ENCODE results near the gene MALT1.
"Not testable (repeated sequence)": the region's sequence is repeated elsewhere in the genome, so short reads cannot be mapped to it uniquely, and the experiment has no call there.

The MALT1 gene

DNA sequence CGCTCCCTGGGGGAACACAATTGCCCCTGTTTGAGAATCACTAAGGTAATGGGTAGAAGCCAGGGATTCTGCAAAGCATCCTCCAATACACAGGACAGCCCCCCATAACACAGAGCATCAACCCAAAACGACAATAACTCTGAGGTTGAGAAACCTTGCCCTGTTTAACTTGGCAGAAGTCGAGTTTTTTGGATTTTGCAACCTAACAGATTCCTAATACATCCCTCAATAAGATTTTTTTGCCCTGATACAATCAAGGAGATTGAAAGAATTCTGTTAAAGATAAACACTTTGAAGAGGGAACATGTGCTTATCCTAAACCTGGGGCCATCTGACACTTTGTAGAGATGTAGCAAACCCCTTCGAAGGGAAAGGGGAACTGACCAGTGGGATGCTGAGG is 100.9 kb downstream of the MALT1 start:
- peaks cover 3% of the 10 kb centered on the region for H3K4me1 ChIP-seq (ENCODE audit: control insufficient read depth, insufficient read depth, low read length, poor library complexity, severe bottlenecking)
- 95% methylated on average over 3 of the region's 4 CpGs; no CpG with 5 or more reads in 1 of the 2 experiments for WGBS, 2 experiments (ENCODE audit: insufficient coverage in 2 of 2)
- H3K27ac ChIP-seq (ENCODE audit: low read depth, low read length, severe bottlenecking) = no peak overlapping the region
- no peak overlapping the region for H3K4me3 ChIP-seq (ENCODE audit: extremely low read depth, insufficient read depth, low read length, poor library complexity, severe bottlenecking)
- no peaks in the 10 kb centered on the region for H3K36me3 ChIP-seq (ENCODE audit: control insufficient read depth, insufficient read depth, low read length)
- no peaks in the 10 kb centered on the region for H3K9me3 ChIP-seq (ENCODE audit: control insufficient read depth, low read length)

DNA sequence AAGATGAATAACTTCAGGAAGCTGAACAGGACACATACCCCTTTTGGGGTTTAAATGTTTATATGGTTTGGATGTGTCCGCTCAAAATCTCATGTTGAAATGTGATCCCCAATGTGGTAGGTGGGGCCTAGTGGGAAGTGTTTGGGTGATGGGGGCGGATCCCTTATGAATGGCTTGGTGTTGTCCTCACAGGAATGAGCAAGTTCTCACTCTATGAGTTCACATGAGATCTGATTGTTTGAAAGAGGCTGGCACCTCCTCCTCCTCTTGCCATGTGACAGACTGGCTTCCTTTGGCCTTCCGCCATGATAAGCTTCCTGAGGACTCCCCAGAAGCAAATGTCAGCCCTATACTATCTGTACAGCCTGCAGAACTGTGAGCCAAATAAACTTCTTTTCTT is 104.8 kb downstream of the MALT1 start:
- Histone ChIP-seq H3K9me3 (ENCODE audit: control insufficient read depth, low read length) (no peaks in the 10 kb centered on the region), H3K36me3 (ENCODE audit: control insufficient read depth, insufficient read depth, low read length) (no peaks in the 10 kb centered on the region), H3K4me1 (ENCODE audit: control insufficient read depth, insufficient read depth, low read length, poor library complexity, severe bottlenecking) (no peaks in the 10 kb centered on the region), H3K4me3 (ENCODE audit: extremely low read depth, insufficient read depth, low read length, poor library complexity, severe bottlenecking) (no peak overlapping the region), H3K27ac (ENCODE audit: low read depth, low read length, severe bottlenecking) (no peak overlapping the region)
- 88% methylated on average over 1 to 2 of the region's 3 CpGs for WGBS, 2 experiments (ENCODE audit: insufficient coverage in 2 of 2)

DNA sequence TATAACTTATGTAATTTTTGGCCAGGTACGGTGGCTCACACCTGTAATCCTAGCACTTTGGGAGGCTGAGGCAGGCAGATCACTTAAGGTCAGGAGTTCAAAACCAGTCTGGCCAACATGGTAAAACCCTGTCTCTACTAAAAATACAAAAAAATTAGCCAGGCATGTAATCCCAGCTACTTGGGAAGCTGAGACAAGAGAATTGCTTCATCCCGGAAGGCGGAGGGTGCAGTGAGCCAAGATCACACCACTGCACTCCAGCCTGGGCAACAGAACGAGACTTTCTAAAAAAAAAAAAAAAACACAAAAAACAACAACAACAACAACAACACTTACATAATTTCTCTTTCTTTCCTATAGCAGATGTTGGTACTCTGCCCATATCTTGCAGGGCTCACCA is 105.3 kb downstream of the MALT1 start:
- H3K4me3 ChIP-seq (ENCODE audit: extremely low read depth, insufficient read depth, low read length, poor library complexity, severe bottlenecking); H3K9me3 ChIP-seq (ENCODE audit: control insufficient read depth, low read length); H3K36me3 ChIP-seq (ENCODE audit: control insufficient read depth, insufficient read depth, low read length); H3K4me1 ChIP-seq (ENCODE audit: control insufficient read depth, insufficient read depth, low read length, poor library complexity, severe bottlenecking); H3K27ac ChIP-seq (ENCODE audit: low read depth, low read length, severe bottlenecking): not testable (repeated sequence)
- 95% methylated on average over 3 of the region's 4 CpGs; no CpG with 5 or more reads in 1 of the 2 experiments for WGBS, 2 experiments (ENCODE audit: insufficient coverage in 2 of 2)

DNA sequence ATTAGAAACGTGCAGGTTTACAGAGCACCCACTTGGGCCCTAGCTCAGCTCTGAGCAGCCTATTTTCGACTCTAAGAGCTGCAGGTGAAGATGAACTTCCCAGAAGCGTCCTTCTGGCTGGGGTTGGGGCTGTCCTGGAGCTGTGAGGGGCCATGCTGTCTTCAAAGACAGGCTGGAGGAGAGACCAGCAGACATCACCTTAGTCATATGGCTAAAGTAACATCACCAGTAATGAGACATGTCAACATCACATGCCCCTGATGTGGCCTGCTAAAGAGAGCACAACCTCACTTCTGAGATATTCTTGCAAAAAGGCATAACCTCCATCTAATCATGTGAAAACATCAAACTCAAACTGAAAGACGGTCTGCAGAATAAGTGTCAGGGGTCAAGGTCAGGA is 106.2 kb downstream of the MALT1 start:
- H3K4me3 ChIP-seq (ENCODE audit: extremely low read depth, insufficient read depth, low read length, poor library complexity, severe bottlenecking) = no peak overlapping the region
- no peaks in the 10 kb centered on the region for H3K36me3 ChIP-seq (ENCODE audit: control insufficient read depth, insufficient read depth, low read length)
- 91% methylated on average over 4 of the region's 4 CpGs for WGBS, 2 experiments (ENCODE audit: insufficient coverage in 2 of 2)
- no peaks in the 10 kb centered on the region for H3K9me3 ChIP-seq (ENCODE audit: control insufficient read depth, low read length)
- H3K4me1 ChIP-seq (ENCODE audit: control insufficient read depth, insufficient read depth, low read length, poor library complexity, severe bottlenecking) = no peaks in the 10 kb centered on the region
- H3K27ac ChIP-seq (ENCODE audit: low read depth, low read length, severe bottlenecking) = no peak overlapping the region

DNA sequence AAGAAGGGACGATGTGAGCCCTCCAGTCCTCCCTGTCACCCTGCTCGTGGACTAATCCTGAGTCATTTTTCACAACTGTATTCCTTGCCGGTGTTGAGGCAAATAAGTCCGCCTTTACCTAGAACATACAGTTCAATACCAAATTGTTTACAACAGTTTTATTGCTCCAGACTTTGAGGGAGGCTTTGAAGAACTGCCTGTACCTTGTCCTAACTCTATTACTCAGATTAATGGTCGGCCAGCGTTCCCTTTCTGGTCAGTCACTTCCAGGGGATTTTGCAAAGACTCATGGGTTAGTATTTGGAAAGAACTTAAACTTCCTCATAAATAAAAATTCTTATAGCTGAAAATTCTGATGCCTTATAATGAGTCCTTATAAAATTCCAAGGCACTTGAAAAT is 108.3 kb downstream of the MALT1 start:
- Histone ChIP-seq H3K9me3 (ENCODE audit: control insufficient read depth, low read length) (no peaks in the 10 kb centered on the region), H3K4me1 (ENCODE audit: control insufficient read depth, insufficient read depth, low read length, poor library complexity, severe bottlenecking) (peaks cover 6% of the 10 kb centered on the region), H3K4me3 (ENCODE audit: extremely low read depth, insufficient read depth, low read length, poor library complexity, severe bottlenecking) (no peak overlapping the region), H3K36me3 (ENCODE audit: control insufficient read depth, insufficient read depth, low read length) (no peaks in the 10 kb centered on the region), H3K27ac (ENCODE audit: low read depth, low read length, severe bottlenecking) (no peak overlapping the region)
- WGBS, 2 experiments (ENCODE audit: insufficient coverage in 2 of 2) = 94 to 95% methylated on average over 2 to 3 of the region's 6 CpGs

DNA sequence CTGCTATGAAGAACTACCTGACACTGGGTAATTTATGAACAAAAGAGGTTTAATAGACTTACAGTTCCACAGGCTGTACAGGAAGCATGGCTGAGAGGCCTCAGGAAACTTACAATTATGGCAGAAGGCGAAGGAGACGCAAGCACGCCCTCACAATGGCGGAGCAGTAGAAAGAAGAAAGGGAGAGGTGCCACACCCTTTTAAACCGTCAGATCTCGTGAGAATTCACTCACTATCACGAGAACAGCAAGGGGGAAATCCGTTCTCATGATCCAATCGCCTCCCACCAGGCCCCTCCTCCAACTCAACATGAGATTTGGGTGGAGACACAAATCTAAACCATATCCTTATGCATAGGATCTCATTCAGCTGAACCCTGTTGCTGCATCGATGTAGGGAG is 108.8 kb downstream of the MALT1 start:
- peaks cover 11% of the 10 kb centered on the region for H3K4me1 ChIP-seq (ENCODE audit: control insufficient read depth, insufficient read depth, low read length, poor library complexity, severe bottlenecking)
- H3K9me3 ChIP-seq (ENCODE audit: control insufficient read depth, low read length) = no peaks in the 10 kb centered on the region
- no peaks in the 10 kb centered on the region for H3K36me3 ChIP-seq (ENCODE audit: control insufficient read depth, insufficient read depth, low read length)
- WGBS, 2 experiments (ENCODE audit: insufficient coverage in 2 of 2) = 93 to 95% methylated on average over 5 to 6 of the region's 10 CpGs
- no peak overlapping the region for H3K27ac ChIP-seq (ENCODE audit: low read depth, low read length, severe bottlenecking)
- no peak overlapping the region for H3K4me3 ChIP-seq (ENCODE audit: extremely low read depth, insufficient read depth, low read length, poor library complexity, severe bottlenecking)

DNA sequence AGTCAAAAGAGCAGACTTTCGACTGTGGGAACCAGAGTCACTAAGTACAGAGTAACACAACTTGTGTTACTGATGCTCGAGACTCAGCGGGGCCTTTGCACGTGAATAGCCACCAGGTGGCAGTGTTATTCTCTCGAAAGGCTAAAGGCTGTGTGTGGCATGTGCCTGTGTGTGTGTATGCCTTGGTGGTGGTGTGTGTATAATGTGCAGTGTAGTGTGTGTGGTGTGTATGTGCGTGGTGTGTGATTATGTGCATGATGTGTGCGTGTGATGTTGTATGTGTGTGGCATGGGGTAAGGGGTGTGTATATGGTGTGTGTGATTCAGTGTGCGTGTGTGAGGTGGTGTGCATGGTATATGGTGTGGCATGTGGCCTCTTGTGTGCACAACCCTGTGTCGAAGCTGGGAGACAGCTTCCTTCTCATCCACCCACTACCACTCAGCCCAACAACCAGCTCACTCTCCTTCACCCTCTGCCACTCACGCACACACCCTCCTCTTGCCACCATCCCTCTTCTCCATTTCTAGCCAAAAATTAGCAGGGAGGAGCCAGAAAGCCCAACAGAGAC is 110.4 kb downstream of the MALT1 start:
- peaks cover 19% of the 10 kb centered on the region for H3K4me1 ChIP-seq (ENCODE audit: control insufficient read depth, insufficient read depth, low read length, poor library complexity, severe bottlenecking)
- no peak overlapping the region for H3K4me3 ChIP-seq (ENCODE audit: extremely low read depth, insufficient read depth, low read length, poor library complexity, severe bottlenecking)
- WGBS, 2 experiments (ENCODE audit: insufficient coverage in 2 of 2) = 25 to 28% methylated on average over 9 of the region's 10 CpGs

DNA sequence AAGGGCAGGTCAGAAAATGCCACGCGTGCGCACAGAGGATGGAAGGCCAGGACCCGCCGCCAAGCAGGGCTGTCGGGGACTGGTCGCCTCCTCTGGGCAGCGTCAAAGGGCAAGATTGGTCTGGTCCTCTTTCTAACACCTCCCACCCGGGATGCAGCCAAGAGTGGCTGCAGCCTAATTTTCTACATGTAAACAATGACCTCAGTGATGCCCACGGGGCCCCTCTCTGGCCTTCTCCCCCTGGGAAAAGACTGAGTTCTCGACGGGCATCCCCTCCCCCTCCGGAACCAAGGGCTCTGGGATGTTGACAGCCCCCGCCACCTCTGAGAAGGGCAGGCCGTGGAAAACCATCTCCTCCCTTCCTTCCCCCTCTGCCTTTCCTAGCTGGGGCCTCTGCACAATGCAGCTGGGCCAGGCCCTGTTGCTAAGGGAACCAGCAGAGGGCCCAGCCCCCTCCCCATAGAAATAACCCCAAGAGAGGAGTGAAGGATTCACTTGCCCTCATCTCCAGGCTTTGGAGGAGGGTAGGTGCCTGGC is 113.4 kb downstream of the MALT1 start:
- Histone ChIP-seq H3K36me3 (ENCODE audit: control insufficient read depth, insufficient read depth, low read length) (no peaks in the 10 kb centered on the region), H3K4me3 (ENCODE audit: extremely low read depth, insufficient read depth, low read length, poor library complexity, severe bottlenecking) (no peak overlapping the region), H3K9me3 (ENCODE audit: control insufficient read depth, low read length) (no peaks in the 10 kb centered on the region), H3K27ac (ENCODE audit: low read depth, low read length, severe bottlenecking) (peak overlapping the region; percentile 95), H3K4me1 (ENCODE audit: control insufficient read depth, insufficient read depth, low read length, poor library complexity, severe bottlenecking) (peaks cover 32% of the 10 kb centered on the region)
- 69 to 78% methylated on average over 9 to 13 of the region's 15 CpGs for WGBS, 2 experiments (ENCODE audit: insufficient coverage in 2 of 2)

More for the DNA sequence above, 110.4 kb downstream of the MALT1 start:
- no peaks in the 10 kb centered on the region for H3K9me3 ChIP-seq (ENCODE audit: control insufficient read depth, low read length)
- H3K27ac ChIP-seq (ENCODE audit: low read depth, low read length, severe bottlenecking) = no peak overlapping the region
- H3K36me3 ChIP-seq (ENCODE audit: control insufficient read depth, insufficient read depth, low read length) = no peaks in the 10 kb centered on the region

DNA sequence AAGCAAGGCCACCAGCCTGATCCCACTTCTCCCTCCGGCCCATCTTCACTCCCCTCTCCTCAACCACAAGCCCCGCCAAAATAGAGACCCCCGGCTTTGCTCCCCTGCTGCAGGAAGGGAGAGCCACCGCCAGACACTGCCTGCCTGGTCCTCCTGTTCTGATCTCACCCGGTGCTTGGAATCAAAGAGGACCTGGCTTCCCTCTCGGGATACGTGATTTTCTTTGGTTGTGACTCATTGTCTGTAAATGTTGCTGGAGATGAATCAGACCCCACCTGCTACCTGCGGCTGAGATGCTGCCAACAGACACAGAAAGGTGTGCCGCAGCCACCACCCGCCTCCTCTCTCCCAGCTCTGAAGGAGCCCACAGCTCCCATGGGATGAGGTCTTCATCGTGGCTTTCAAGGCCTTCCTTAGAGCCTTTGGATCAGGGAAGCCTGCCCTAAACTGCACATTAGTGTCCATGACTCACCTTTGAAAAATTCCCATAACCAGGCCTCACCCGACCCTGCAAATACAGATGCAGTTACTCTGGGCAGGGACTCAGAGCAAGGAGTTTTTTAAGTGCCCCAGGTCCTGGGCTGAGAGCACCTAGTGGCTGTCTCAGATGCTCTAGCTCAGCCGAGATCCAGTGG is 114.0 kb downstream of the MALT1 start:
- peak overlapping the region; percentile 95 for H3K27ac ChIP-seq (ENCODE audit: low read depth, low read length, severe bottlenecking)
- 62 to 67% methylated on average over 9 to 10 of the region's 13 CpGs for WGBS, 2 experiments (ENCODE audit: insufficient coverage in 2 of 2)
- no peak overlapping the region for H3K4me3 ChIP-seq (ENCODE audit: extremely low read depth, insufficient read depth, low read length, poor library complexity, severe bottlenecking)
- no peaks in the 10 kb centered on the region for H3K9me3 ChIP-seq (ENCODE audit: control insufficient read depth, low read length)
- H3K4me1 ChIP-seq (ENCODE audit: control insufficient read depth, insufficient read depth, low read length, poor library complexity, severe bottlenecking) = peaks cover 38% of the 10 kb centered on the region
- no peaks in the 10 kb centered on the region for H3K36me3 ChIP-seq (ENCODE audit: control insufficient read depth, insufficient read depth, low read length)

DNA sequence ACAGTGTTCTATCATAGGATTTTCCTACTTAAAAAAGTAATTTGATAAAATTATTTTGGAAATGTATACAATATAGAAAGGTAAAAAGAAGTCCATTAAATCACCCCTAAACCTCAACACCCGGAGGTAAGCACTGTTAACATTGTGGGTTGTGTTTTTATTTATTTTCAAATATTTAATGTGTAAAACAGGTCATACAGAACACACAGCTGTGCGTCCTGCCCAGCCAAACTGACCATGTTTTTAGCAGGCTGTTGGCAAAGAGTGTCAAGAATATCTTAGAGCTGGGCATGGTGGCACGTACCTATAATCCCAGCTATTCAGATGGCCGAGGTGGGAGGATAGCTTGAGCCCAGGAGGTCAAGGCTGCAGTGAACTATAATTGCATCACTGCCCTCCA is 114.6 kb downstream of the MALT1 start:
- Histone ChIP-seq H3K9me3 (ENCODE audit: control insufficient read depth, low read length) (no peaks in the 10 kb centered on the region), H3K4me3 (ENCODE audit: extremely low read depth, insufficient read depth, low read length, poor library complexity, severe bottlenecking) (no peak overlapping the region), H3K36me3 (ENCODE audit: control insufficient read depth, insufficient read depth, low read length) (no peaks in the 10 kb centered on the region), H3K27ac (ENCODE audit: low read depth, low read length, severe bottlenecking) (peak overlapping the region; percentile 95), H3K4me1 (ENCODE audit: control insufficient read depth, insufficient read depth, low read length, poor library complexity, severe bottlenecking) (peaks cover 43% of the 10 kb centered on the region)
- WGBS, 2 experiments (ENCODE audit: insufficient coverage in 2 of 2) = 87 to 100% methylated on average over 1 to 3 of the region's 4 CpGs

DNA sequence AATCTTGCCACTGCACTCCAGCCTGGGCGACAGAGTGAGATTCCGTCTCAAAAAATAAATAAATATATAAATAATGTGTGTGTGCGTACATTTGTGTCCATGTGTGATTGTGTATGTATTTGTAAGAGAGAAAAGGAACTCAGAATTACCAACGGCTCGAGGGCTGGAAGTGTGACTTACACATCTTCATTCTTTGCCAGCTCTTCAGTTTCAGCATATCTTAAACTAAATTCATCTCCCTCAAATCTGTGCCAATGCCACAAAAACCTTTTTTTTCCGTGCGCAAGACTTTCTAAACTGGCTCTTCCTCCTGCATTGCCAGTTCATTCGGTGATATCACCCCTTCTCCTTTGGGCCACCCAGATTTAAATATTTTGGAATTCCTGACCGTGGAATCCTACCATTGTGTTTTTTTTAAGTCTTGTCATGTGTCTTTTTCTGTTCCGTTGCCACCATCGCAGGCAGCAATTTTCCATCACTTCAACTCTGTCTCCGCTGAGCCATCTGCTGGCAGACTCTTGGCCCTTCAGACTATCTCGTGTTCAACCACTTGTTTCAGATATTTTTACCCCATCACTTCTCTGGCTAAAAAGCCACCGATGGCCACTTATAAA is 116.4 kb downstream of the MALT1 start:
- WGBS, 2 experiments (ENCODE audit: insufficient coverage in 2 of 2) = 87 to 95% methylated on average over 9 to 10 of the region's 14 CpGs
- H3K27ac ChIP-seq (ENCODE audit: low read depth, low read length, severe bottlenecking) = no peak overlapping the region
- H3K9me3 ChIP-seq (ENCODE audit: control insufficient read depth, low read length) = no peaks in the 10 kb centered on the region
- no peaks in the 10 kb centered on the region for H3K36me3 ChIP-seq (ENCODE audit: control insufficient read depth, insufficient read depth, low read length)
- peaks cover 43% of the 10 kb centered on the region for H3K4me1 ChIP-seq (ENCODE audit: control insufficient read depth, insufficient read depth, low read length, poor library complexity, severe bottlenecking)
- no peak overlapping the region for H3K4me3 ChIP-seq (ENCODE audit: extremely low read depth, insufficient read depth, low read length, poor library complexity, severe bottlenecking)

All from mesodermal cell (in vitro differentiated cells).